H1 (cell line): ENCODE data around the gene ZMYND10. TPM values are rescaled to one million over a fixed set of nuclear protein-coding genes. Genes with fewer than 3 reads are reported as not detected.
A peak's percentile ranks its signal among the peaks of the same experiment; 100 is the strongest.

Experiments
- CTCF ChIA-PET: fragments of 300-600 bp; sonication (Branson Sonifier 250); formaldehyde crosslinking; loops from one replicate; lab custom pipeline; 2021; ENCODE audit not compliant: partially characterized antibody; lab: Charles Lee
- POLR2A ChIA-PET: fragments of 300-600 bp; sonication (Branson Sonifier 250); formaldehyde crosslinking; loops from one replicate; lab custom pipeline; 2021; ENCODE audit warnings: inconsistent platforms; ENCODE audit not compliant: partially characterized antibody; lab: Charles Lee
- DNase-seq, 2 experiments: peaks; one replicate each; pipeline versions ENCODE4 v3.0.0 to v3.0.0-alpha.2; 2010 to 2022; ENCODE audit warnings: low spot score in 2 of 2, low read depth in 1 of 2, mixed read lengths in 1 of 2
- FAIRE-seq: peaks from 2 replicates; lab custom pipeline; 2011; peaks lifted over from hg19 to GRCh38; lab: Jason Lieb, UNC
- H2AFZ ChIP-seq: 2 replicates; pipeline ENCODE4 v1.8.1; 2012; ENCODE audit warnings: low read length, inconsistent platforms
- H2AK5ac ChIP-seq: 2 replicates; pipeline ENCODE4 v1.6.1; 2013; ENCODE audit warnings: low read depth, low read length
- H2BK120ac ChIP-seq: replicated peaks from 2 replicates; pipeline ENCODE3; 2013; ENCODE audit warnings: low read depth, low read length, inconsistent platforms
- H2BK12ac ChIP-seq: 2 replicates; pipeline ENCODE4 v1.6.1; 2013; ENCODE audit warnings: low read depth, low read length
- H2BK15ac ChIP-seq: 2 replicates; pipeline ENCODE4 v1.6.1; 2013; ENCODE audit warnings: low read length
- H2BK20ac ChIP-seq: 2 replicates; pipeline ENCODE4 v1.6.1; 2013; ENCODE audit warnings: low read length
- H2BK5ac ChIP-seq: 2 replicates; pipeline ENCODE4 v1.6.1; 2013; ENCODE audit warnings: low read depth, low read length
- H3K14ac ChIP-seq: 2 replicates; pipeline ENCODE4 v1.6.1; 2013; ENCODE audit warnings: inconsistent platforms; ENCODE audit not compliant: insufficient read length
- H3K18ac ChIP-seq: 2 replicates; pipeline ENCODE4 v1.6.1; 2013; ENCODE audit warnings: low read length; ENCODE audit errors: extremely low read depth
- H3K23ac ChIP-seq: 2 replicates; pipeline ENCODE4 v1.6.1; 2013; ENCODE audit warnings: inconsistent platforms; ENCODE audit not compliant: insufficient read length
- H3K23me2 ChIP-seq: 2 replicates; pipeline ENCODE4 v1.6.1; 2013; ENCODE audit warnings: low read depth, low read length
- H3K27ac ChIP-seq: 2 replicates; pipeline ENCODE4 v1.6.1; 2011; ENCODE audit warnings: low read depth, low read length, inconsistent platforms
- H3K27me3 ChIP-seq, 4 experiments: replicated peaks in 1 of 4; 1 replicate in 1 of 4; 2 replicates in 3 of 4; pipeline versions ENCODE4 v1.6.1 to v1.8.1; 2011 to 2013; ENCODE audit warnings: low read length in 3 of 4, mild to moderate bottlenecking in 3 of 4, inconsistent platforms in 2 of 4, mixed read lengths in 2 of 4, moderate library complexity in 1 of 4; ENCODE audit not compliant: control insufficient read depth in 3 of 4, insufficient read depth in 3 of 4; ENCODE audit errors: extremely low read depth in 1 of 4
- H3K36me3 ChIP-seq, 4 experiments: 2 replicates each; pipeline versions ENCODE4 v1.6.1 to v1.8.1; 2011 to 2013; ENCODE audit warnings: mild to moderate bottlenecking in 4 of 4, low read length in 3 of 4, moderate library complexity in 2 of 4, control low read depth in 1 of 4, inconsistent platforms in 1 of 4; ENCODE audit not compliant: insufficient read depth in 4 of 4, control insufficient read depth in 2 of 4
- H3K4ac ChIP-seq: replicated peaks from 2 replicates; pipeline ENCODE3; 2013; ENCODE audit warnings: low read length, low read depth, mixed read lengths, inconsistent platforms; ENCODE audit not compliant: insufficient read length
- H3K4me1 ChIP-seq, 4 experiments: replicated peaks in 1 of 4; 1 replicate in 1 of 4; 2 replicates in 3 of 4; pipeline versions ENCODE4 v1.6.1 to v1.8.1; 2011 to 2013; ENCODE audit warnings: low read length in 3 of 4, inconsistent platforms in 2 of 4, mixed read lengths in 1 of 4; ENCODE audit not compliant: insufficient read depth in 4 of 4, control insufficient read depth in 3 of 4
- H3K4me2 ChIP-seq, 2 experiments: 2 replicates each; pipeline versions ENCODE4 v1.6.1 to v1.8.1; 2011 to 2013; ENCODE audit warnings: low read depth in 2 of 2, low read length in 2 of 2, control low read depth in 1 of 2, inconsistent platforms in 1 of 2, mild to moderate bottlenecking in 1 of 2; ENCODE audit not compliant: insufficient read depth in 1 of 2
- H3K4me3 ChIP-seq, 4 experiments: fragments of 200-600, 300-600 bp in 1 of 4; sonication (generic), shearing (Covaris generic), sonication (Bioruptor Twin) in 1 of 4; 2 replicates each; pipeline versions ENCODE4 v1.5.1 to v1.8.1; 2011 to 2016; ENCODE audit warnings: low read length in 4 of 4, low read depth in 3 of 4, control low read depth in 2 of 4, inconsistent platforms in 2 of 4, mild to moderate bottlenecking in 2 of 4, mixed read lengths in 1 of 4, moderate library complexity in 1 of 4; ENCODE audit not compliant: insufficient read depth in 2 of 4; ENCODE audit errors: extremely low read depth in 1 of 4
- H3K56ac ChIP-seq: replicated peaks from 2 replicates; pipeline ENCODE3; 2013; ENCODE audit warnings: low read depth, mild to moderate bottlenecking, mixed read lengths, low read length, inconsistent platforms; ENCODE audit not compliant: insufficient read length
- H3K79me1 ChIP-seq: 2 replicates; pipeline ENCODE4 v1.6.1; 2013; ENCODE audit warnings: low read depth, low read length, control low read depth
- H3K79me2 ChIP-seq, 2 experiments: 2 replicates each; pipeline versions ENCODE4 v1.6.1 to v1.8.1; 2012 to 2013; ENCODE audit warnings: low read length in 2 of 2, mild to moderate bottlenecking in 2 of 2, inconsistent platforms in 1 of 2; ENCODE audit not compliant: insufficient read depth in 2 of 2, control insufficient read depth in 1 of 2
- H3K9ac ChIP-seq, 4 experiments: replicated peaks in 1 of 4; 1 replicate in 1 of 4; 2 replicates in 3 of 4; pipeline versions ENCODE4 v1.6.1 to v1.8.1; 2011 to 2013; ENCODE audit warnings: low read depth in 3 of 4, low read length in 3 of 4, control low read depth in 2 of 4, mild to moderate bottlenecking in 2 of 4, moderate library complexity in 2 of 4, inconsistent platforms in 1 of 4; ENCODE audit errors: extremely low read depth in 1 of 4
- H3K9me3 ChIP-seq, 2 experiments: 2 replicates each; pipeline versions ENCODE4 v1.6.1 to v1.8.1; 2012 to 2013; ENCODE audit warnings: mild to moderate bottlenecking in 2 of 2, moderate library complexity in 2 of 2, control low read depth in 1 of 2, inconsistent platforms in 1 of 2, low read depth in 1 of 2, low read length in 1 of 2, mixed read lengths in 1 of 2; ENCODE audit not compliant: insufficient read depth in 2 of 2
- H4K20me1 ChIP-seq, 2 experiments: replicated peaks in 1 of 2; 2 replicates each; pipeline versions ENCODE3 to v1.8.1; 2011 to 2013; ENCODE audit warnings: inconsistent platforms in 2 of 2, low read length in 2 of 2, mild to moderate bottlenecking in 1 of 2; ENCODE audit not compliant: insufficient read depth in 2 of 2, control insufficient read depth in 1 of 2
- H4K5ac ChIP-seq: 2 replicates; pipeline ENCODE4 v1.6.1; 2013; ENCODE audit warnings: low read length, low read depth, mixed read lengths, inconsistent platforms; ENCODE audit not compliant: insufficient read length
- H4K8ac ChIP-seq: 2 replicates; pipeline ENCODE4 v1.8.0; 2013; ENCODE audit warnings: mild to moderate bottlenecking, moderate library complexity, low read length, inconsistent platforms; ENCODE audit not compliant: insufficient read depth; ENCODE audit errors: extremely low read depth
- H4K91ac ChIP-seq: replicated peaks from 2 replicates; pipeline ENCODE3; 2013; ENCODE audit warnings: low read length, mixed read lengths, inconsistent platforms; ENCODE audit not compliant: insufficient read length
- BCL11A ChIP-seq, 2 experiments: IDR thresholded peaks; one replicate each; pipeline ENCODE4 v1.6.1; 2011; ENCODE audit warnings: low read depth in 2 of 2, low read length in 2 of 2, mild to moderate bottlenecking in 2 of 2
- CBX8 ChIP-seq: fragments of 300-800, 300-1000 bp; sonication (generic); IDR thresholded peaks from 2 replicates; pipeline ENCODE4 v1.7.1; 2016; ENCODE audit warnings: low read depth, low read length, borderline replicate concordance
- CREB1 ChIP-seq: IDR thresholded peaks from 2 replicates; pipeline ENCODE4 v1.6.1; 2012; ENCODE audit warnings: inconsistent platforms
- CTBP2 ChIP-seq: IDR thresholded peaks from 2 replicates; pipeline ENCODE4 v1.7.0; 2011; ENCODE audit warnings: borderline replicate concordance, mild to moderate bottlenecking, moderate library complexity, mixed read lengths, low read length; ENCODE audit not compliant: insufficient read depth, insufficient read length
- HDAC6 ChIP-seq: IDR thresholded peaks from one replicate; pipeline ENCODE4 v1.7.1; 2012; ENCODE audit warnings: low read depth, mild to moderate bottlenecking, inconsistent platforms, low read length, moderate library complexity
- RBBP5 ChIP-seq: IDR thresholded peaks from 2 replicates; pipeline ENCODE4 v1.7.1; 2012; ENCODE audit warnings: low read depth, mild to moderate bottlenecking, inconsistent platforms, low read length, moderate library complexity, borderline replicate concordance
- RNF2 ChIP-seq: fragments of 200-900, 300-1000 bp; sonication (generic); IDR thresholded peaks from 2 replicates; pipeline ENCODE4 v1.7.1; 2016; ENCODE audit warnings: borderline replicate concordance, low read depth, mild to moderate bottlenecking, antibody characterized with exemption, low read length; ENCODE audit not compliant: poor library complexity, severe bottlenecking; ENCODE audit errors: missing control alignments
- SIN3A ChIP-seq, 2 experiments: IDR thresholded peaks in 1 of 2; conservative IDR thresholded peaks in 1 of 2; 2 replicates each; pipeline ENCODE4 v1.6.1; 2011 to 2012; ENCODE audit warnings: low read length in 2 of 2, improper control_type of control experiment in 1 of 2, low read depth in 1 of 2, mild to moderate bottlenecking in 1 of 2
- SP1 ChIP-seq: IDR thresholded peaks from 2 replicates; pipeline ENCODE4 v1.6.1; 2011; ENCODE audit warnings: low read depth, low read length
- TBP ChIP-seq: IDR thresholded peaks from 2 replicates; pipeline ENCODE4 v1.6.1; 2011; ENCODE audit warnings: low read depth, low read length, improper control_type of control experiment
- WGBS, 2 experiments: shearing (Covaris generic) in 1 of 2; methylation state at CpG; one replicate each; pipeline versions ENCODE4 v1.1.6 to v1.1.7; 2013 to 2015; ENCODE audit warnings: low lambda C conversion rate in 2 of 2, mixed read lengths in 2 of 2, inconsistent platforms in 1 of 2, low coverage in 1 of 2, missing lambda C conversion rate in 1 of 2; ENCODE audit not compliant: insufficient replicate concordance in 2 of 2, insufficient coverage in 1 of 2, insufficient read length in 1 of 2; ENCODE audit errors: extremely low coverage in 1 of 2, missing lambda C conversion rate in 1 of 2; 5-methylcytosine and 5-hydroxymethylcytosine counted together
- polyA plus RNA-seq, 7 experiments: library from polyadenylated mRNA; depleted of rRNA in 3 of 7; stranded (reverse) in 5 of 7; unstranded in 2 of 7; fragments of >200 nt in 5 of 7; fragments of 200-250 nt in 2 of 7; gene quantifications; 1 replicate in 5 of 7; 2 replicates in 1 of 7; 4 replicates in 1 of 7; pipeline versions ENCODE4 v1.2.1 to v1.2.3, GENCODE V29; 2011 to 2013; ENCODE audit warnings: missing spikeins in 2 of 7, mixed read lengths in 2 of 7
- total RNA-seq: library from RNA; stranded (reverse); fragmentation: NEBNext Ultra II Directional; extraction: Animal tissue kit (Norgen Biotek cat#: 25700); gene quantifications from 2 replicates; pipeline ENCODE4 v1.2.1, GENCODE V29; 2021

Gene ZMYND10
- total and polyA plus RNA-seq, 2 of the 8 experiments (the other 6 are each of a cell fraction or from before 2014, with no cell fraction given), result 0.56 to 0.79 TPM

DNA sequence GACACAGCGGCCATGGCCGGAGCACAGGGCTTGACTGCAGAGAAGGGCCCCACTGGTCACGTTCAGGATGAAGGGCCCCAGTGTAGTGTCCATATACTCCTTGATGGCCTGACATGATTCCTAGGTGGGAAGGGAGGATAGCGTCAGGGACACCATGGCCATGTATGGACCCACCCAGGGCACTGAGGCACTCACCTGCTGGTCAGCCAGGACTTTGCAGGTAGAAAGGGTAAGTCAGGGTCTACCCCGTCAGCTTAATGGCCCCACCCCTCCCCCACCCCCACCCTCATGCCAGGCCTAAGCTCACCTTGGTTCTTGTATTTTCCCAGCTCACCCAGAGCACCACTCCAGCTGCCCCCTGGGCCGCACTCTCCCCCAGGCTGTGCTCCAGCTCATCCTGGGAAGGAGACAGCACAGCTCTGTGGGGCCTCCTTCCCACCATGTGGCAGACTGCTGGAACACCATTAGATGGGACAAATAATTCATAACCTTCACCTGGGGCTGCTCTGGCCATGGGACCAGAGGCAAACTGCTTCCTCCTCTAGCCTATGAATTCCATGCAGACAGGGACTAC lies 44.8 kb downstream of the ZMYND10 start:
- Histone ChIP-seq H3K23me2 (peaks cover 5% of the 10 kb centered on the region; the same call in 1 of the 2 replicates), H3K23ac (no peak overlapping the region), H4K5ac (no peak overlapping the region), H3K4me2 (no peak overlapping the region; a peak in 1 of 4 replicates), H4K8ac (peak overlapping the region; percentile 18; the same call in 1 of the 2 replicates), H3K79me1 (no peaks in the 10 kb centered on the region), H3K4me3 (no peak overlapping the region), H3K27ac (no peak overlapping the region), H3K4ac (no peak overlapping the region), H3K79me2 (no peaks in the 10 kb centered on the region), H3K36me3 (no peaks in the 10 kb centered on the region), H2BK120ac (no peak overlapping the region), H3K56ac (no peak overlapping the region), H3K27me3 (no peaks in the 10 kb centered on the region; a peak in 1 of 7 replicates), H3K9me3 (no peaks in the 10 kb centered on the region), H2BK12ac (no peak overlapping the region), H2AFZ (no peak overlapping the region), H3K4me1 (peaks cover 0 to 26% (median 12%) of the 10 kb centered on the region in 4 experiments; a peak in 6 of 7 replicates), H2BK5ac (no peak overlapping the region), H2BK20ac (no peak overlapping the region), H4K91ac (no peak overlapping the region), H2BK15ac (no peak overlapping the region), H2AK5ac (peak overlapping the region; percentile 48; the same call in 1 of the 2 replicates), H3K9ac (no peak overlapping the region), H3K14ac (no peak overlapping the region), H4K20me1 (peaks cover 0 to 2% of the 10 kb centered on the region in 2 experiments), H3K18ac (no peak overlapping the region)
- CTCF ChIA-PET, result interaction anchor here (1.0 to 3.6 kb wide), 3 partner anchors 24 to 86 kb away, joined by 3 to 24 read pairs (median 6); no protein-coding TSS in a partner anchor
- POLR2A ChIA-PET, result interaction anchor here (0.6 to 11.3 kb wide), 3 partner anchors 11 to 36 kb away, joined by 3 to 149 read pairs (median 5); partner anchors contain the start of gene HYAL2
- 89% methylated on average over 6 of the region's 6 CpGs; no CpG with 5 or more reads in 1 of the 2 experiments for WGBS, 2 experiments
- no peak for FAIRE-seq
- TF ChIP-seq RNF2 (no peak), RBBP5 (no peak), CBX8 (no peak), TBP (no peak), BCL11A (IDR thresholded peaks at IDR 0.05; ENCODE audit: low read depth in 2 of 2, low read length in 2 of 2) (no peak), SIN3A (conservative IDR thresholded peaks at IDR 0.05 in 1 of 2, IDR thresholded peaks at IDR 0.05 in 1 of 2; ENCODE audit: low read depth in 1 of 2, low read length in 2 of 2) (no peak), CTBP2 (no peak), CREB1 (no peak), HDAC6 (no peak), SP1 (no peak)
- DNase-seq, result no peak
